Peyer's patch (tissue), 4 donors: ENCODE measurements around the gene RNF126. TPM values are rescaled to one million over a fixed set of nuclear protein-coding genes. Genes with fewer than 3 reads are reported as not detected.
"Not testable (repeated sequence)": the region's sequence is repeated elsewhere in the genome, so short reads cannot be mapped to it uniquely, and the experiment has no call there.

Source experiments
- DNase-seq, 3 donors: peaks; one replicate each; pipeline ENCODE4 v3.0.0-alpha.2; 2017 to 2019
- H3K27ac ChIP-seq, 4 donors: fragments of 200-600 bp; sonication (generic); one replicate each; pipeline ENCODE4 v1.5.1; 2016 to 2019
- H3K27me3 ChIP-seq, 2 donors: fragments of 200-600 bp; sonication (generic); one replicate each; pipeline ENCODE4 v1.5.1; 2019
- H3K36me3 ChIP-seq, 3 donors: fragments of 200-600 bp; sonication (generic); one replicate each; pipeline ENCODE4 v1.5.1; 2016 to 2019
- H3K4me1 ChIP-seq, 4 donors: fragments of 200-600 bp; sonication (generic); one replicate each; pipeline ENCODE4 v1.5.1; 2016 to 2019
- H3K4me3 ChIP-seq, 4 donors: fragments of 200-600 bp; sonication (generic); 1 replicate in 3 of 4; 2 replicates in 1 of 4; pipeline ENCODE4 v1.5.1; 2016 to 2019; ENCODE audit warnings: mild to moderate bottlenecking in 1 of 4
- H3K9me3 ChIP-seq, 4 donors: fragments of 200-600 bp; sonication (generic); one replicate each; pipeline ENCODE4 v1.5.1; 2016 to 2019; ENCODE audit warnings: mild to moderate bottlenecking in 1 of 4
- POLR2A ChIP-seq, 2 donors: fragments of 450-650 bp; IDR thresholded peaks; one replicate each; pipeline ENCODE4 v1.5.1; 2017; ENCODE audit warnings: antibody characterized with exemption in 2 of 2, mild to moderate bottlenecking in 2 of 2, moderate library complexity in 2 of 2
- total RNA-seq, 4 donors: library from RNA; depleted of rRNA; stranded (reverse); fragments of >200 nt; gene quantifications; one replicate each; pipeline ENCODE4 v1.1.0, GENCODE V29; 2016
- TF ChIP-seq, protein P1 (sequence below), 6 experiments: fragments of 450-650 bp in 4 of 6; fragments of 200-600 bp in 2 of 6; sonication (generic) in 1 of 6; IDR thresholded peaks; one replicate each; pipeline ENCODE4 v1.5.1; 2017 to 2019; ENCODE audit warnings: antibody characterized with exemption in 6 of 6, mild to moderate bottlenecking in 3 of 6, moderate library complexity in 1 of 6

The RNF126 gene
- total RNA-seq, 4 donors from 2014 or later: 83.3 to 119 (median 115) TPM

- TF ChIP-seq POLR2A (IDR thresholded peaks at IDR 0.05): no peak
- TF ChIP-seq, protein P1, sequence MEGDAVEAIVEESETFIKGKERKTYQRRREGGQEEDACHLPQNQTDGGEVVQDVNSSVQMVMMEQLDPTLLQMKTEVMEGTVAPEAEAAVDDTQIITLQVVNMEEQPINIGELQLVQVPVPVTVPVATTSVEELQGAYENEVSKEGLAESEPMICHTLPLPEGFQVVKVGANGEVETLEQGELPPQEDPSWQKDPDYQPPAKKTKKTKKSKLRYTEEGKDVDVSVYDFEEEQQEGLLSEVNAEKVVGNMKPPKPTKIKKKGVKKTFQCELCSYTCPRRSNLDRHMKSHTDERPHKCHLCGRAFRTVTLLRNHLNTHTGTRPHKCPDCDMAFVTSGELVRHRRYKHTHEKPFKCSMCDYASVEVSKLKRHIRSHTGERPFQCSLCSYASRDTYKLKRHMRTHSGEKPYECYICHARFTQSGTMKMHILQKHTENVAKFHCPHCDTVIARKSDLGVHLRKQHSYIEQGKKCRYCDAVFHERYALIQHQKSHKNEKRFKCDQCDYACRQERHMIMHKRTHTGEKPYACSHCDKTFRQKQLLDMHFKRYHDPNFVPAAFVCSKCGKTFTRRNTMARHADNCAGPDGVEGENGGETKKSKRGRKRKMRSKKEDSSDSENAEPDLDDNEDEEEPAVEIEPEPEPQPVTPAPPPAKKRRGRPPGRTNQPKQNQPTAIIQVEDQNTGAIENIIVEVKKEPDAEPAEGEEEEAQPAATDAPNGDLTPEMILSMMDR (IDR thresholded peaks at IDR 0.05): no peak
- peak within 1 kb of the TSS; percentile 32 to 56 (median 46) for H3K4me3 ChIP-seq
- no peaks in the 10 kb centered on the region for H3K36me3 ChIP-seq
- DNase-seq: no peak
- H3K27ac ChIP-seq: peak within 1 kb of the TSS; percentile 12 to 77 (median 58)
- H3K4me1 ChIP-seq: peaks cover 0 to 12% (median 3%) of the 10 kb centered on the region in 4 donors
- peaks cover 0 to 6% (median 0%) of the 10 kb centered on the region in 4 donors for H3K9me3 ChIP-seq
- H3K27me3 ChIP-seq: peaks cover 0 to 16% of the 10 kb centered on the region in 2 donors
Measured at GRCh38 chr19:708154-709143, 45.4 kb upstream of the RNF126 start, which contains the start of gene PALM. Gene PALM, plus strand, starts transcription at chr19:708935. Its CDS starts 212 bp downstream, at chr19:709147.

DNA sequence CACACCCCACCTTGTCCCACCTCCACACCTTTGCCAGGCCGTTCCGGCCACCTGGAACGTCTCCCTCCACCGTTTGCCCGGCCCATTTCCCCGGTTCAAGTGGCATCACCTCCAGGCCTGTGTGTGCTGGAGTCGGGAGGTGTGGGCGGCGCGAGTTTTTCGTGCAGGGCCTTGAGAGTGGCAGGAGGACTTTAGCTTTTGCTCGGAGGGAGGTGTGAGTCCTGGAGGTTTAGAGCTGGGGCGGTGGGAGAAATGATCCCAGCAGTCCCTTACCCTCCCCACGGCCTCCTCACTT, 41.4 kb upstream of the RNF126 start:
- peak overlapping the region in 1 of 4 donors; percentile 21 for H3K4me3 ChIP-seq
- peaks cover 0 to 9% of the 10 kb centered on the region in 2 donors for H3K27me3 ChIP-seq
- no peak for DNase-seq
- H3K9me3 ChIP-seq: peaks cover 0 to 6% (median 0%) of the 10 kb centered on the region in 4 donors
- peak overlapping the region in 1 of 4 donors; percentile 19 for H3K27ac ChIP-seq
- no peaks in the 10 kb centered on the region for H3K36me3 ChIP-seq
- TF ChIP-seq, protein P1 (IDR thresholded peaks at IDR 0.05): no peak
- TF ChIP-seq POLR2A (IDR thresholded peaks at IDR 0.05): no peak
- peaks cover 0 to 11% (median 3%) of the 10 kb centered on the region in 4 donors for H3K4me1 ChIP-seq

GRCh38 chr19:703651-704446, 40.8 kb upstream of the RNF126 start:
- DNase-seq: peak; percentile 23 to 86 (median 81)
- Histone ChIP-seq H3K4me3 (peak overlapping the region in 2 of 4 donors; percentile 24 to 27), H3K27me3 (peaks cover 0 to 9% of the 10 kb centered on the region in 2 donors)

DNA sequence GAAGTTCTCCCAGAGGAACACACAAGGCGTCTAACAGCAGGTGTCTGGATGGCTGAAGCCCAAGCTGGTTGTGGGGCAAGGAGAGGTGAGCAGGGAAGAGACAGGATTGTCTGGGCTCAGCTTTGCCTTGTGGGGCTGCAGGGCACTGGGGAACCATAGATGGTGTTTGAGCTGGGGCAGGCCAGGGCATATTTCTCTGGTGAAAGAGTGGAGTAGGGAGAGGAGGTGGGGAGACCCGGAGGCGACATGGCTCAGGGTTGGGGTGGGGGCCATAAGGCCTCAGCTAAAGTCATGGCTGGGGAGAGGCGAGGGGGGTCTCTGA, 40.3 kb upstream of the RNF126 start:
- H3K27me3 ChIP-seq: peaks cover 0 to 8% of the 10 kb centered on the region in 2 donors
- H3K4me3 ChIP-seq: peak overlapping the region in 2 of 4 donors; percentile 24 to 27
- H3K27ac ChIP-seq: peak overlapping the region in 1 of 4 donors; percentile 33
- peaks cover 0 to 7% (median 2%) of the 10 kb centered on the region in 4 donors for H3K4me1 ChIP-seq
- peaks cover 0 to 6% (median 0%) of the 10 kb centered on the region in 4 donors for H3K9me3 ChIP-seq
- H3K36me3 ChIP-seq: no peaks in the 10 kb centered on the region
- DNase-seq: no peak
- no peak for TF ChIP-seq POLR2A (IDR thresholded peaks at IDR 0.05)
- TF ChIP-seq, protein P1 (IDR thresholded peaks at IDR 0.05): no peak

More at GRCh38 chr19:703651-704446, 40.8 kb upstream of the RNF126 start:
- TF ChIP-seq, protein P1 (IDR thresholded peaks at IDR 0.05): peak in 1 of 6 experiments; percentile 7
- peak in 1 of 2 donors; percentile 35 for TF ChIP-seq POLR2A (IDR thresholded peaks at IDR 0.05)
- H3K27ac ChIP-seq: peak overlapping the region in 1 of 4 donors; percentile 33
- no peaks in the 10 kb centered on the region for H3K36me3 ChIP-seq
- peaks cover 0 to 6% (median 0%) of the 10 kb centered on the region in 4 donors for H3K9me3 ChIP-seq
- peaks cover 0 to 7% (median 3%) of the 10 kb centered on the region in 4 donors for H3K4me1 ChIP-seq

GRCh38 chr19:702847-703246, 39.8 kb upstream of the RNF126 start:
- not testable (repeated sequence) for H3K4me1 ChIP-seq, DNase-seq, H3K27ac ChIP-seq, H3K36me3 ChIP-seq, H3K9me3 ChIP-seq, H3K27me3 ChIP-seq
- peak overlapping the region in 1 of 4 donors; percentile 24 for H3K4me3 ChIP-seq

DNA sequence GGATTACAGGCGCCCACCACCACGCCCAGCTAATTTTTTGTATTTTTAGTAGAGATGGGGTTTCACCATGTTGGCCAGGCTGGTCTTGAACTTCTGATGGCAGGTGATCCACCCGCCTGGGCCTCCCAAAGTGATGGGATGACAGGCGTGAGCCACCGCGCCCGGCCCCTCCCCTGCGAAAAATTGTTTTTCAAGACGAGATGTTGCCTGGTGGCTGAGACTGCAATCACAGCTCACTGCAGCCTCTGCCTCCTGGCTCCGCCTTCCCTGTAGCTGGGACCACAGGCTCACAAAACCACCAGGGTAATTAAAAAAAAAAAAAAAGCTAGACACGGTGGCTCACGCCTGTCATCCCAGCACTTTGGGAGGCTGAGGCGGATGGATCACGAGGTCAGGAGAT, 36.9 kb upstream of the RNF126 start:
- not testable (repeated sequence) for H3K9me3 ChIP-seq, H3K4me1 ChIP-seq, H3K27ac ChIP-seq, H3K27me3 ChIP-seq, H3K4me3 ChIP-seq, H3K36me3 ChIP-seq, DNase-seq

DNA sequence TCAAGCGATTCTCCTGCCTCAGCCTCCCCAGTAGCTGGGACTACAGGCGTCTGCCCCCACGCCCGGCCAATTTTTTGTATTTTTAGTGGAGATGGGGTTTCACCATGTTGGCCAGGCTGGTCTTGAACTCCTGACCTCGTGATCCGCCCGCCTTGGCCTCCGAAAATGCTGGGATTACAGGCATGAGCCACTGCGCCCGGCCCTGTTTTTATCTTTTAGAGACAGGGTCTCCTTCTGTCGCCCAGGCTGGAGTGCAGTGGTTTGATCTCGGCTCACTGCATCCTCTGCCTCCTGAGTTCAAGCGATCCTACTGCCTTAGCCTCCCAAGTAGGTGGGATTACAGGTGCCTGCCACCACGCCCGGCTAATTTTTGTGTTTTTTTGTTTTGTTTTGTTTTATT, 35.5 kb upstream of the RNF126 start:
- not testable (repeated sequence) for H3K36me3 ChIP-seq, H3K9me3 ChIP-seq, H3K4me3 ChIP-seq, DNase-seq, H3K27ac ChIP-seq, H3K4me1 ChIP-seq, H3K27me3 ChIP-seq
